Left lobe of liver (tissue), 2 donors: ENCODE measurements around the gene GRIA1. TPM values are rescaled to one million over a fixed set of nuclear protein-coding genes. Genes with fewer than 3 reads are reported as not detected.
A peak's percentile ranks its signal among the peaks of the same experiment; 100 is the strongest.

Experiments used
- ATAC-seq: fragments of 200-7000 bp; cut with Tn5 transposase; one replicate; pipeline ENCODE4 v1.9.1; 2020; ENCODE audit warnings: mild to moderate bottlenecking, moderate library complexity
- DNase-seq: peaks from one replicate; pipeline ENCODE4 v3.0.0-alpha.2; 2020; ENCODE audit warnings: low spot score
- total RNA-seq: library from RNA; stranded (reverse); gene quantifications from one replicate; pipeline ENCODE4 v1.2.1, GENCODE V29; 2021
- donor health status: DM: no; HTN: no; CAD: no; lungs with moderate emphysema.
- donor health status: DM: no; HTN: yes; CAD: no.

The GRIA1 gene
- total RNA-seq, 1 donor from 2014 or later, result not detected

DNA sequence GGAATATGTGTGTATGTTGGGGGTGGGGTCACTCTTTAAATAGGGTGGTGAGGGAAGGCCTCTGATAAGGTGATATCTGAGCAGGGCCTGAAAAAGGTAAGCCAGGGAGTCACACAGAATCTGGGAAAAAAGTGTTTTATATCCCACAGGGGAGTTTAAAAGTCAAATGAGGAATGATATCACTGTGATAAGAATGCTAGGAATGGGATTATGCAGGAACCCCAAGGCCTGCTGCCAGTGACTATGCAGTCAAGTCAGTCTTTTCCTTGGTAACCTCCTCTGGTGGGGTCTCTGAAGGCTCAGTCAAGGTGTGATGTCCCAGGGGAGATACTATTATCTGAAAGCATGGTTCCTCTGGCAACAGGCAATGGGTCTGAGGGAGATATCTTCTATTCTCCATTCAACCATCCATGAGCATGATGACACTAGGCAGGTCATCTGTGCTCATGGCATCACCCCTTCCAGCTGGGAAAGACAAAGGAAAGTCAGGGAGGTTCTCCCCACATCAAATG lies 53.5 kb downstream of the GRIA1 start:
- ATAC-seq, result no peak
- no peak for DNase-seq

DNA sequence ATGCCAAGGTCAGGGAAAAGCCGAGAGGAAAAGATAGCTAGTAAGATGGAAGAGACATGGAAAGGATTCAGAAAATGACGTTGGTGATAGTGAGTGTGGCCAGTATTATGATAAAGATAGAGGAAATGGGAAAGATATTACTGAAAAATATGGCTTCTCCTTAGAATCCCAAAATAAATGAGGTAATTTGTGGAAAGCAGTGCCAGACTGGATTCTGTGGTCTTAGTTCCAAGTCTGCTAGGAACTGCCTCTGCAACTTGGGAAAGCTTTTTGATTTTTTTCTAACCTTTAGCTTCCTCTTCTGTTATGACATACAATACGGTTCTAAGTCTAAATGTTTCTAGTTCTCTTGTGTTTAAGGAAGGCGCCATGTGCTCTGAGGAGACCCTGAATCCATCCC lies 54.2 kb downstream of the GRIA1 start:
- ATAC-seq (no peak), DNase-seq (no peak)

DNA sequence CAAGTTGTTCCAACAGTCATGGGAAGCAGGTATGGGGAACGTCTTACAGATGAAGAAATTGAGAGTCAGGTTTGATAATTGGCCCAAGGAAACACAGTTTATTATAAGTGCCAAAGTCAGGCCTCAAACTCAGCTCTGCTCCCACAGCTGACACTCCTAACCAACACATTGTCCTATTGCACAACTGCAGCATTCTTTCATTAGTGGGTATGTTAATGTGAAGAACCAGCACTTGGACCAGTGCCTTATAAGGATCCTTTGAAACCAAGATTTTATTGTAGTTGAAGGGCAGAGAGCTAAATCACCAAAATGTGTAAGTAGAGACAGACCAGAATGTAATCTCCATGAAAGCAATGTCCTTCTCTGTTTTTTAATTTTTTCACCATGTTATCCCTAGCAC lies 56.1 kb downstream of the GRIA1 start:
- DNase-seq (no peak), ATAC-seq (no peak)

DNA sequence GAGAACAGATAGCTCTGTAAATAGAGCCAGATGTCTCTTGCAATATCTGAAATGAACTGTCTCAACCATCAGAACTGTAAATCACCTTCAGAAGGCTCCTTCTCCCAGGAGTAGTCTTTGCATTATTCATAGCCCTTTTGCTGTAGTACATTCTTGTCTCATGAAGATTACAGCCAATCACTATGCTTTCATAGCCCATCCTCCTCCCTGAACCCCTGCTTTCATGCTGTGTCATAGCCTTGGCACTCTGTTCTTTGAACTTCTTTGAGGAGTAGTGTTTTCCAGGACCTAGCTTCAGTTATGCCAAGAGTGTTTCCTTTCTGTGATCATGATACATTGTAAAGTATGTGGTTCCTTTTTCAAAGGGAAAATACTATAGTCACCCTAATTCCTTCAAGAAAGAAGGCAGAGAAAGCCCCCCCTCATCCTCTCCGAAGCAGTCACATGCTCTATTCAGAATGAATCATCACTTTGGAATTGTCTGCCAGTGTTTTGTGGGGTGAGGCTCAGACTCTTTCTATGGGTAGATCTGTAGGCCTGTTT lies 61.1 kb downstream of the GRIA1 start:
- ATAC-seq, result no peak
- no peak for DNase-seq

DNA sequence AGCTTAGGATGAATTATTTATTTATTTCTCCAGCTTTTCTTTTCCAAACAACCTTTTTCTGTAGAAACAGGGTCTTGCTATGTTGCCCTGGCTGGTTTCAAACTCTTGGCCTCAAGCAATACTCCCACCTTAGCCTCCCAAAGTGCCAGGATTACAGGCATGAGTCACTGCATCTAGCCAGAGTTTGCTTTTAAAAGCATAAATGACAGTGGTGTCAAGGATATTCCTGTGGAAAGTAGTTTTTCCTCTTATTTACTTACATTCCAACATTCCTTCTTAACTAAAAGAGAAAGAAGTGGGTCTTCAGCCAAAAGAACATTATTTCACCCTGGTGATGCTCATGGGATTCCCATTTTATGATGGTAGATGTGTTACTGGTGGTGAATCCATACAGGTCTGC lies 62.4 kb downstream of the GRIA1 start:
- no peak for ATAC-seq

DNA sequence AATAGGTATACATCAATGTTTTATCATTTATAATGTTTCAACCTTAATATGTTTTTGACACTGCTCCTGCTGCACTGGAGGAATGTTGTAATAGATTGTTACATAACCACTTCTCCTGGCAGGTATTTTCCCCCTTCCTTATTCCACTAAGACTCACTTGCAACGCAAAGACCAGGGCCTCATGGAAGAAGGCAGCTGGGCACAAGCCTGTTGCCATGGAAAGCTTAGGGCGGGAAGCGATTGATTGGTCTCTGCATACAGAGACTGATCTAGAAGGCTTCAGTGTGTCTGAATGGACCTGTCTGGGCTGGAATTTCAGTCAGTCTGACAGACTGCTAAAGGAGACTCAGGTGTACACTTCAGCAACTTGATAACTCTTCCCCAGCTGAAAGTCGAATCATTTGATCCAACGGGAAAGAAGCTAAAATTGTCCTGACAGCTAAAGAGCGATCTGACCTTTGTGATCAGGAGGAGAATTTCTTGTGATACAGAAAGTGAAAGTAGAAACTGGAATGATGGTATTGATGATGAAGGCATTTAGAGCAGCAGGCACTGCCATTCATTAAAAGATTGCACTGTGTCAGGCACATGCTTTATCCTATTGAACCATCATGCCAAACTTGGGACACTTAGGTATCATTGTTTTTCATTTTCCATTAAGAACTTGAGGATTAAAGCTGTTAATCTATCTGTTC lies 65.1 kb downstream of the GRIA1 start:
- ATAC-seq (peak; percentile 93), DNase-seq (peak; percentile 47)

More for the DNA sequence above, 62.4 kb downstream of the GRIA1 start:
- no peak for DNase-seq

DNA sequence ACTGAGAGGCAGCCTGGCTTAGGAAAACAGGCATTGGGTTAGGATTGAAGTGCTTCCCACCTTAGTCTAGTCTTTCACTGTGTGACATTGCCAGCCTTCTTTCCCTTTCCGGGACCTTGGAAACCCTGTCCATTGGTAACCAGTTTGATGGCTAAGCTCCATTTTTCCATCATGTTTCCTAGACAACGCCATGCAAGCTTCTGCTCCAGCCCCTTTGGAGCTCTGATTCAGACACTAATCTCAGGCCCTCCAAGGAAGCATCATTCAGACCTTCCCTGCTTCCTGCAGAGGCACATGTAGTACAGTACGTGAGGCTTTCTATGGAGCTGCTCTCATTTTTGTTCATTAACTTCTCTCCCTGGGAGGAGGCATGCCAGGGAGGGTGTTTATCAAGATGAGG lies 68.5 kb downstream of the GRIA1 start:
- ATAC-seq, result no peak
- no peak for DNase-seq

DNA sequence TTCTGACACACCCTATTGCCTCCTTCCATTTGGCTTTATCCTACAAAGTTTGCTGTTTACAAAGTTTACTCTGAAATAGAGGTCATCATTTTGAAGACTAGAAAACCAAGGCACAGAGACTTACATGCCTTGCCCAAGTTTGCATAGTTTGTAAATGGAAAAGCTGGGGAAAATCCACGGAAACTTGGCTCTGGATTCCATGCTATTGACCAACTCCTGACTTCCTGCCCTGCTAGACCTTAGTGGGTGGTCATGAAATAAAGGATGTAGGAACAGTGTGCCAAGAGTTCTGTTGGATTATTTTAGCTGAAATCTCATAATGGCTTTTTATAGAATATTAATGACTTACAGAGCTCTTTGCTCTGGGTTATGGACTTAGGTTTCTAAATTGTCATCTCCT lies 69.5 kb downstream of the GRIA1 start:
- ATAC-seq (no peak), DNase-seq (no peak)

DNA sequence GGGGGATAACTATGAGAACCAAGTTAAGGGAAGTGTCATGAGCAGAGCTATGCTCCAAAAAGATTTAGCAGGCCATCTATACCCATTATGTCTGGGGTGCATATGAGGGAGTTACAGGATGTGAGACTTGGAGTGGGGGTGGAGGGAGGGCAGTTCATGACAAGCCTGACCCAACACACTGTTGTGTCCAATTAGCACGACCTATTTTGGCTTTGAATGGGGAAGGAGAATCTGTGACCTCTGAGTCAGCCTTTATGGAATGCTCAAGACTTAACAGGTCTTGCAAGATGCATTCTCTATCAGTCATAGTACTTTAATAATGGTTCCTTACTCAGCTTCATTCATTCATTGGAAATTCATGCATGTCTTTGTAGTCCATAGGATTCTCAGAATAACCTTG lies 71.7 kb downstream of the GRIA1 start:
- DNase-seq (no peak), ATAC-seq (no peak)

DNA sequence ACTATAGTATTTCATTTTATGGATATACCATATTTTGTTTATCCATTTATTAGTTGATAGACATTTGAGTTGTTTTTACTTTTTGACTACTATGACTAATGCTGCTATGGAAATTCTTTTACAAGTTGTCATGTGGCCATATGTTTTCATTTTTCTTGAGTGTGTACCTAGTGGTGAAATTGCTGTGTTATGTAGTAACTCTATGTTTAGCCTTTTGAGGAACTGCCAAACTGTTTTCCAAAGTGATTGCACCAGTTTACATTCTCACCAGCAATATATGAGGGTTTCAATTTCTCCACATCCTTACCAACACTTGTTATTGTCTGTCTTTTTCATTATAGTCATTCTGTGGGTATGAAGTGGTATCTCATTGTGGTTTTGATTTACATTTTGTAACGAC lies 75.4 kb downstream of the GRIA1 start:
- ATAC-seq (no peak), DNase-seq (no peak)

DNA sequence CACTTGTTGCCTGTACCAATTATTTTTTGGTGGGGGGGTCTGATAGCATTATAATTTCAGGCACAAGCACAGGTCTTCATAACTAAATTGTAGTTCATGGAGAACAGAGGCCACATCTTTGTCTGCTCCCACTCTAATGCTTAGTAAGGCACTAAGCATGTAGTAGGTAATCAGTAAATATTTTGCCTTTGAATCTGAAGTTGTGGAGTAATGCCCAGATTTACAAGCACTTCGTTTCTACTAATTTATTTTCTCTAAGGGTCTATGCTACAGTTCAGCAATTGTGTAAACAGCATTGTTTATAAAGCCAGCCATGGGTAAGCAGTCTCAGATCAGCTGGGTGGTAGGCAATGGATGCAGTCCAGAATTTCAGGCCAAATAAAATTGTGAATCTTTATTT lies 78.6 kb downstream of the GRIA1 start:
- ATAC-seq, result no peak
- DNase-seq, result no peak

DNA sequence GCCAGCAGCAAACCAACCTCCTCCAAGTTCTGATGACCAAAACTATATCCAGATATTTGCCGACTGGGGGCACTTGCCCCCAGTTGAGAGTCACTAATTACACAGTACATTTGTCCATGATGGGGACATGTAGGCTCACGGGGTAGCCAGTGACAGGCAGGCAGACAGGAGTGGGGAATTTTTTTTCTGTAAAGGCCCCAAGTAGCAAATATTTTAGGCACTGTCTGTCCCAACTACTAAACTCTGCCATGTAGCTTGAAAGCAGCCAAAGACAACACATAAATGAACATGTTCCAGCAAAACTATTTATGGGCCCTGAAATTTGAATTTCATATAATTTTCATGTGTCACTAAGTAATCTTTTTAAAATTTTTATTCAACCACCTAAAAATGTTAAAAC lies 80.7 kb downstream of the GRIA1 start:
- ATAC-seq, result no peak
- no peak for DNase-seq

DNA sequence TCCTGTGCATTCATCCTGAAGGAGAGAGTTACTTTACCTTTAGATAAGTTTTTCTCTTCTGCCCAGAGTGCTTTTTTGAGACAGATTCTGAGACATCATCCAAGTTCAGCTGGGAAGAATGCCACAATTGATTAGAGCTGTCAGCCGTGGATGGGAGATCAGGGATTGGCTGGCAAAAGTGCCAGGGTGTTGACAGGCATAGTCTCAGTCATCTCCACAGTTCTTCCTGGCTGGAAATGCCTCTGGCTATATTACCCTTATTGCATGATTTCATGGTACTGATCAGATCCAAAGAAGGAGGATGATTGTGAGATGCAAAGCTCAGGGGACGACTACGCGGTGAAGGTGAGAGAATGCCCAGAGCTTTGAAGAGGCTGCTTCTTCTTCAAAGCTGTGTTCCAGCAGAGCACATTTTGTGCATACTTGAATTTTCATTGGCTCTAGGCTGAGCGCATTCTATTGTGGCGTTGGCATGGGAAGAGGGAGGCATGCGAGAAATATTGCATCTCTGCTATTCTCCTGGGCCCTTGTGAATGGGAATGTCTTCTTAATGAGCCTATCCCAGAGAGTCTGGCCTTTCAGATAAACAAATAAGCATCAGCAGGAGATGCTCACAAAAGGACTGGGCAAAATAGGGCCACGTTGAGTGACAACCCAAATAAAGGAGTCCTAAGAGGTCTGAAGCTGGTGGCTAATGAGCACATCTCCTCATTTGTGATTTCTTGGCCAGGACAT lies 82.1 kb downstream of the GRIA1 start:
- no peak for DNase-seq
- no peak for ATAC-seq

DNA sequence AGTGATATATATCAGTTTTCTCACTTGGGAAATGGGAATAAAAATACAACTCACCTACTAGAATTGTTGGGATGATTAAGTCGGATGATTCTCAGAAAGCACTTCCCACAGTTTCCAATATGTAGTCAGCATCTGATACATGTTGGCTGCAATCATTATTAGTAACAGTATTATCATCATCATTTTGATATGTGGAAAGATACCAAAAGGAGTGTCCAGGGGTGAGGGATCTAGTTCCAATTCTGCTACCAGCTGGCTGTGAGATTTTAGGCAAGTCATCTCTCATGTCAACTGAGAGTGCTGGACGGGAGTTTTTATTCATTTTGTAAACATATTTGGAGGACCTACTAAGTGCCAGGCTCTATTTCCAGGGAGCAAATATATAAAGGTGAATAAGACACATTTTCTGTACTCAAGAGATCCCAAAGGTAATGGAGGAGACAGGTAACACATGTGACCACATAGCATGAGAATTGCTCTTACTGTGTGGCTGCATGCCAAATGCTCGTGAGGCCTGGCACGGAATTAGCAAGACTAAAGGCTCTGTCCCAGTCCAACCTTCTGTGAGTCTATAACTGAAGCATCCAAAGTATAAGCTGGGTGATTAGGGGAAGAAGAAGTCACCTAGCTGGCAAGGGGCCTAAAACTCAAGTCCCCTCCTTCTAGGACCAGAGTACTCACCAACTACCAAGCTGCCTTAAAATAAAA lies 83.0 kb downstream of the GRIA1 start:
- DNase-seq, result no peak
- ATAC-seq, result no peak

DNA sequence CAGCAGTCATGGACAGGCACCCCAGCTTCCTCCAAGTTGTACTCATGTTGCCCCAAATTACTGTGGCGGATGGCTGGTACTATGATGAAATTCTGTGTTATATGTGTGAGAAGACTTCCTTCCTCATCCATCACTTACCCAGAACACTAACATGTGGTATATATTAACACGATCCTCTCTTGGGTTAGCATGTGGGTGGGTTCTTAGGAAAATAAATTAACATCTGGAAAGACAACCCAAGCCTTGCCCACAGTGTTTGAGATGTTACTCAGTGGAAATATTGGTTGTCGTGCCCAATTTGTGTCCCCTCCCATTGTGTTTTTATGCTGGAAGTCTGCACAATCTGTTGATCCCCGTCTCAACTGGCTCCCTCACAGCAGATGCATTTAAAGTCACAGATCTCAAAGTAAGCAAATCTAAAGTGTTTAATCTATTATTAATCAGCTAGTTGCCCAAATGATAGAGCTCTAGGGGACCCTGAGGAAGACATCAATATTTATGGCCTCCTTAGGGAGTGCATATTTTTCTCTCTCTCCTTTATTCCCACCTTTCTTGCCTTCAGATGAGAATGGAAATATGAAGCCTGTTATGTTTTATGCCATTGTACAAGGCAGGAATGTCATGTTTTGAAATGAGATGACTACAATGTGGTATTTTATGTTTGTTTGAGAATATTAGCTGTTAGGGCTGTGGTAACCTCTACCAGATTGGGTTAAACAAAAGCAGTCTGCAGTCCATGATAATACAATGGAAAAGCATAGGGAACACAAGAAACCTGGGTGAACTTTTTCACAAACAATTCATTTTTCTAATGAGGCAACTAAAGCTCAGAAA lies 93.9 kb downstream of the GRIA1 start:
- ATAC-seq, result no peak

DNA sequence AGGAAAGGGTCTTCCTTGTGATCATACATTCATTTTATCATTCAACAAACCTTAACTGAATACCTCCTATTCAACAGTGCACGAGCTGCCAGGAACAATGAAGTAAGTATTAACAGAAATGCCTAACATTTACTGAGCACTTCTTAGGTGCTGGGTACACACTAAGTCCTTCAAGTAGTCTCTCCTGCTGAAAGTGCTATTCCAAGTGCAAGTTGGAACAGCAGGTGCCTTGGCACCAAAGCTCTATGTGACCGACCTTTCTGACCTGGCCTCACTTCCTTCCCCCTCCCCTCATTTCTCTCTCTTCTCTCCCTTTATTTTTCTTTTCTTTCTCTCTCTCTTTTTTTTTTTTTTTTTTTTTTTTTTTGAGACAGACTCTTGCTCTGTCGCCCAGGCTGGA lies 94.5 kb downstream of the GRIA1 start:
- DNase-seq (no peak), ATAC-seq (no peak)

More for the DNA sequence above, 93.9 kb downstream of the GRIA1 start:
- no peak for DNase-seq

DNA sequence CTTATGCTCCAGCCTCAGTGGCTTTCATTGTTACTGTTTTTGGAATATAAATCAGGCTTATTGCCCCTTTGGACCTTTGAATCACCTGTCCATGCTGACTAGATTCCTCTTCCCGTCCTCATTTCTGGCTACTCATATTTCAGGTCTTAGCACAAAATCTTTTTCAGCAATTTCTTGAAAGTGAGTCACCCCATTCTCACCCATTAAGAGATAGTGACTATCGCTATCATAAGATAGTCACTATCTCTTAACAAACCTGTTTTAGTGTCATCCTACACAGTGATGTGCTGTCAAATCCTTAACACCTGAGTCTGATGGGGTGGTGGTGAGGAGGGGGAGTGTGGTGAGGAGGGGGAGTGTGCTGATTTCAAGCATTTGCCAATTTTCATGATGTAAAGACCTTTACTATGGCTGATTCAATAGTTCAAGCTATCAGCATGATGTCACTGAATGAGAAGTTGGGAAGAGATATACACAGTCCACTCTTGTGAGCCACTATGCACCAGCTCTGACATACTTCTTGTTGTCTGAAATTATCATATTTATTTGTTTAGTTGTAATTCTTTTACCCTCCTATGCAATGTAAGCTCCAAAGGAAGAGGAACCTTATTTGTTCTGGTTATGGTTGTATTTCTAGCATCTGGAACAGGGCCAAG lies 95.3 kb downstream of the GRIA1 start:
- ATAC-seq (no peak), DNase-seq (no peak)

DNA sequence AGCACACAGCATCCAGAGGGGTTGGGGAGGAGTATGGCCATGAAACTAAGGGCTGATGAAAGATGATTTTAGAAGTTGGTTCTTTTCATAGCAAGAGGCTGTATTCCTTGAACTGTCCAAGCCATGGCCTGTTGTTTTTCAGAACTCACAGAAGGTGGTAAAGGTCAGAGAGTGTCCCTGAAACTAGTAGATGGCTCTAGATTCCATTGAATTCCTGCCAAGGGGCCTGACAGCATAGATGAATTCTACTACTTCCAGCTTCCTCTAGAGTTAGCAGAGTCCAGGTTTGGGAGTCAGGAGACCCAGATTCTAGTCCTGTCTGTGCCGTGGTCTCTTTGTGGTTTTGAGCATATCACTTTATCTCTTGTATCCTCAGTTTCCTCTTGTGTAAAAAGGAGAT lies 101.6 kb downstream of the GRIA1 start:
- DNase-seq (no peak), ATAC-seq (no peak)

DNA sequence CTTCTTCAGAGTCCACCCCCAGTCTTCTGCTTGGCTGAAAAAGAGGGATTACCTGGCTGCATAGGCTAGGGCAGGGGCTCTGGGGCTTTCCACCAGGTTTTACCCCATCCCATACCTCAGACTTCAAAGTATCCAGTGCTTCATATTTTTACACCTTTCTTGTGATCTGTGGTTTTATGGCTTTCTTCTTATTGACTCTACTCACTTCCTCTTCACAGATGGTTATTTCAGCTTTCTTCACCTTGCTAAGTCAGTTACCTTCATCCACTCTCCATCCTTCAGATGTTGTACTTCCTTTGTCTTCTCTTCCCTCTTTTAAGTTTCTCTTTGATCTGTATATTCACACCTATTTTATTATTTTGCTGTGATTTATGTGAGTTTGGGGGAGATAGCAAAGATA lies 104.3 kb downstream of the GRIA1 start:
- ATAC-seq (no peak), DNase-seq (no peak)

DNA sequence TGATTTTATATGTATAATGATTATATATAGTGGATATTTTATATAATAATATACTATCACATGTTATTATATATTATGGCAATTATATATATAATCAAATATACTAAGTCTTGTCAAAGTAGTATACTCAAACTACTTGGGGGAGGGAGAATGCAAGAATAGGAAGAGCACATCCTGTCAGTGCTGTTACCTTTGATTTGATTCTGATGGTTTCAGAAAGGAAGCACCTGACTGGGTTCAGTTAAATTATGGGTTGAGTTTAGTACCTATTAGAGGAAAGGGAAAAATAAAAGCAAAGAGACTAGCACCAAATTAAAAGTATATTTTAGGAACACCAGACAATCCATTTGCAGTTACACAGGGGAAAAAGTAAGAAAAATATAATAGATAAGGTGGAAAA lies 107.6 kb downstream of the GRIA1 start:
- ATAC-seq (no peak), DNase-seq (no peak)
